HG03432 (cell line): ENCODE measurements around the gene NXPE4.

Experiments
- ATAC-seq: cut with Tn5 transposase; IDR thresholded peaks from one replicate; pipeline ENCODE4 v1.9.1; 2021; ENCODE audit warnings: mild to moderate bottlenecking, moderate library complexity; ENCODE audit not compliant: unreplicated experiment

The NXPE4 gene

GRCh38 chr11:114563077-114563476 lies 32.5 kb downstream of the NXPE4 start:
- ATAC-seq = no peak

- no peak for ATAC-seq
These were observed 33.2 kb downstream of the NXPE4 start for GRCh38 chr11:114562166-114562916.

GRCh38 chr11:114559425-114560310 lies 35.9 kb downstream of the NXPE4 start, which contains the start of gene NXPE1:
TSS of gene NXPE1 (minus strand) at chr11:114559881. CDS start at chr11:114551201, 8,680 bp downstream.
- no peak for ATAC-seq

- ATAC-seq = no peak
These were observed 39.5 kb downstream of the NXPE4 start for GRCh38 chr11:114556135-114556534.

DNA sequence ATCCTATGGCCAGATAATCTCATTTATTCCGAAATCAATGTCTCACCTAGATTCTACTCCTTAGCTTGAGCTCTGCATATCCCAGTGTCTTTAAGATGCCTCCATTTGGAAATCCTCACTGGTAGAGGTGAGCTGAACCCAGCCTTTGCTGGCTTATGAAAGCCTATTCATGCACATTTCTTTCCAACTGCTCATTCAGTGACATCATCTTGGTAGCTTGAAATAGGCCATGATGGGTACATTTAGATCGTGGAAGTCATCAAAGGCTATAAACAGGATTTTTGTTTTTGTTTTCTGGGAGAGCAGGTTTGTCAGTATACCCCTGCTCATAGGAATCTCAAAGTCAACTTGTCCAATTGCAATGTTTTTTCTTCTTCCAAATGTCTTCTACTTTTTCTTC lies 41.9 kb downstream of the NXPE4 start:
- ATAC-seq = no peak

GRCh38 chr11:114551060-114551459 lies 44.5 kb downstream of the NXPE4 start:
- no peak for ATAC-seq

- no peak for ATAC-seq
These were observed 69.9 kb downstream of the NXPE4 start for GRCh38 chr11:114525682-114526081.

GRCh38 chr11:114524122-114524521 lies 71.5 kb downstream of the NXPE4 start:
- no peak for ATAC-seq

DNA sequence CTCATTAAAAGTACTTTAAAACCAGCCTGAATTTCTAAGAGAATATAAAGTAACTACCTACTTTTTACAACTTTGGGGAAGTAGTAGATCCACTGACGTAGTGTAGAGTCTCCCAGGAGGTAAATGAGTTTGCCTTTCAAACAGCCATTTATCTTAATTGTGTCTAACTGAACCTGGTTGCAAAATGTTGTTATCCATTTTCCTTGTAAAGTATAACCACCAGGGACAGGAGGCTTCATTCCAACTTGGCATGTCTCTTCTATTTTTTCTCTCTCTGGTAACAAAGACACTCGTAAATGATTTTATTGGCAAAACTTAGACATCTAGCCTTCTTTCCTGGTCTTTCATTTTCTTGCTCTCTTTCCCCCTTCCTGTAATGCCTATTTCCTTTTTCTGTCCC lies 72.8 kb downstream of the NXPE4 start:
- no peak for ATAC-seq
